ENCODE measurements around the gene PRKD1. TPM values are rescaled to one million over a fixed set of nuclear protein-coding genes. Genes with fewer than 3 reads are reported as not detected.

Gene PRKD1
- total RNA-seq, 4 donors from 2014 or later: 3.0 to 5.4 (median 3.6) TPM

- Histone ChIP-seq H3K9me3 (no peaks in the 10 kb centered on the region), H3K27me3 (no peaks in the 10 kb centered on the region), H3K36me3 (no peaks in the 10 kb centered on the region), H3K27ac (no peak overlapping the region), H3K4me1 (no peaks in the 10 kb centered on the region), H3K4me3 (no peak overlapping the region)
- TF ChIP-seq EP300 (IDR thresholded peaks at IDR 0.05) (no peak), POLR2AphosphoS5 (IDR thresholded peaks at IDR 0.05) (no peak), POLR2A (IDR thresholded peaks at IDR 0.05) (no peak)
- DNase-seq (ENCODE audit: low spot score in 2 of 2): no peak
Measured at GRCh38 chr14:29684926-29685325, 242.7 kb downstream of the PRKD1 start.

- TF ChIP-seq POLR2A (IDR thresholded peaks at IDR 0.05) (no peak), EP300 (IDR thresholded peaks at IDR 0.05) (no peak), CTCF (IDR thresholded peaks at IDR 0.05) (no peak), POLR2AphosphoS5 (IDR thresholded peaks at IDR 0.05) (no peak)
- DNase-seq (ENCODE audit: low spot score in 2 of 2): no peak
- Histone ChIP-seq H3K4me1 (no peaks in the 10 kb centered on the region), H3K36me3 (no peaks in the 10 kb centered on the region), H3K27ac (no peak overlapping the region), H3K27me3 (no peaks in the 10 kb centered on the region), H3K9me3 (no peaks in the 10 kb centered on the region), H3K4me3 (no peak overlapping the region)
- WGBS: 83% methylated on average over 2 of the region's 2 CpGs
Measured at GRCh38 chr14:29682789-29683188, 244.9 kb downstream of the PRKD1 start.

- no peak overlapping the region for H3K27ac ChIP-seq
- no peaks in the 10 kb centered on the region for H3K9me3 ChIP-seq
- 82% methylated on average over 1 of the region's 1 CpG for WGBS
- H3K27me3 ChIP-seq: no peaks in the 10 kb centered on the region
- TF ChIP-seq POLR2A (IDR thresholded peaks at IDR 0.05) (no peak), EP300 (IDR thresholded peaks at IDR 0.05) (no peak), POLR2AphosphoS5 (IDR thresholded peaks at IDR 0.05) (no peak), CTCF (IDR thresholded peaks at IDR 0.05) (no peak)
- H3K4me3 ChIP-seq: no peak overlapping the region
- H3K4me1 ChIP-seq: no peaks in the 10 kb centered on the region
- DNase-seq (ENCODE audit: low spot score in 2 of 2): no peak
- no peaks in the 10 kb centered on the region for H3K36me3 ChIP-seq
Measured at GRCh38 chr14:29681316-29681715, 246.3 kb downstream of the PRKD1 start.

- H3K4me1 ChIP-seq: no peaks in the 10 kb centered on the region
- no peaks in the 10 kb centered on the region for H3K27me3 ChIP-seq
- DNase-seq (ENCODE audit: low spot score in 2 of 2): no peak
- H3K9me3 ChIP-seq: no peaks in the 10 kb centered on the region
- H3K36me3 ChIP-seq: no peaks in the 10 kb centered on the region
- WGBS: 89% methylated on average over 7 of the region's 7 CpGs
- H3K4me3 ChIP-seq: no peak overlapping the region
- no peak overlapping the region for H3K27ac ChIP-seq
- TF ChIP-seq EP300 (IDR thresholded peaks at IDR 0.05) (no peak), POLR2A (IDR thresholded peaks at IDR 0.05) (no peak)
Measured at GRCh38 chr14:29674566-29675285, 252.9 kb downstream of the PRKD1 start.

- Histone ChIP-seq H3K4me3 (no peak overlapping the region), H3K4me1 (peaks cover 5% of the 10 kb centered on the region), H3K27me3 (no peaks in the 10 kb centered on the region), H3K9me3 (no peaks in the 10 kb centered on the region), H3K27ac (no peak overlapping the region), H3K36me3 (no peaks in the 10 kb centered on the region)
- DNase-seq (ENCODE audit: low spot score in 2 of 2): no peak
- WGBS: 64% methylated on average over 3 of the region's 3 CpGs
- no peak for TF ChIP-seq POLR2A (IDR thresholded peaks at IDR 0.05)
- TF ChIP-seq POLR2AphosphoS5 (IDR thresholded peaks at IDR 0.05): no peak
- no peak for TF ChIP-seq EP300 (IDR thresholded peaks at IDR 0.05)
- no peak for TF ChIP-seq CTCF (IDR thresholded peaks at IDR 0.05)
Measured at GRCh38 chr14:29672831-29673230, 254.8 kb downstream of the PRKD1 start.

- 63% methylated on average over 1 of the region's 1 CpG for WGBS
- no peak for DNase-seq (ENCODE audit: low spot score in 2 of 2)
- TF ChIP-seq CTCF (IDR thresholded peaks at IDR 0.05) (no peak), POLR2AphosphoS5 (IDR thresholded peaks at IDR 0.05) (no peak), POLR2A (IDR thresholded peaks at IDR 0.05) (no peak), EP300 (IDR thresholded peaks at IDR 0.05) (no peak)
- Histone ChIP-seq H3K4me3 (no peak overlapping the region), H3K27ac (no peak overlapping the region), H3K36me3 (no peaks in the 10 kb centered on the region), H3K27me3 (no peaks in the 10 kb centered on the region), H3K4me1 (peaks cover 5% of the 10 kb centered on the region), H3K9me3 (no peaks in the 10 kb centered on the region)
Measured at GRCh38 chr14:29671034-29671433, 256.6 kb downstream of the PRKD1 start.
